ENCODE data around the gene HMGXB3. TPM values are rescaled to one million over a fixed set of nuclear protein-coding genes. Genes with fewer than 3 reads are reported as not detected.

Gene HMGXB3
- total RNA-seq, 1 experiment from 2014 or later: 36.8 TPM

- no peak for DNase-seq (ENCODE audit: low spot score)
Measured at GRCh38 chr5:149981206-149981605, 19.3 kb upstream of the HMGXB3 start.

GRCh38 chr5:149982505-149982904, 18.0 kb upstream of the HMGXB3 start:
- no peak for DNase-seq (ENCODE audit: low spot score)

DNA sequence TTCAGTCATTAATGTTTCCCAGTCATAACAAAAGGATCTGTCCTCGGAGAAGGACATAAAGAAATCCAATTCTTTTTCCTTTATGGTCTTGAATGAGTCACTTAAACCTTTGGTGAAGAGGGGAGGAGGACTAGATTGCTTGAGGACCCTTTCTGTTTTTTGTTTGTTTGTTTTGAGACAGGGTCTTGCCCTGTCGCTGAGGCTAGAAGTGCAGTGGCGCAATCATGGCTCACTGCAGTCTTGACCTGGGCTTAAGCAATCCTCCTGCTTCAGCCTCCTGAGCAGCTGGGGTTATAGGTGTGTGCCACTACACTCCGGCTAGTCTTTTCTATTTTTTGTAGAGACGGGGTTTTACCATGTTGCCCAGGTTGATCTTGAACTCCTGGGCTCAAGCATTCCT, 12.4 kb upstream of the HMGXB3 start:
- no peak for DNase-seq (ENCODE audit: low spot score)

- DNase-seq (ENCODE audit: low spot score): peak; percentile 74
Measured at GRCh38 chr5:149990518-149991376, 9.8 kb upstream of the HMGXB3 start.

- no peak for DNase-seq (ENCODE audit: low spot score)
Measured at GRCh38 chr5:149993471-149993870, 7.1 kb upstream of the HMGXB3 start.

DNA sequence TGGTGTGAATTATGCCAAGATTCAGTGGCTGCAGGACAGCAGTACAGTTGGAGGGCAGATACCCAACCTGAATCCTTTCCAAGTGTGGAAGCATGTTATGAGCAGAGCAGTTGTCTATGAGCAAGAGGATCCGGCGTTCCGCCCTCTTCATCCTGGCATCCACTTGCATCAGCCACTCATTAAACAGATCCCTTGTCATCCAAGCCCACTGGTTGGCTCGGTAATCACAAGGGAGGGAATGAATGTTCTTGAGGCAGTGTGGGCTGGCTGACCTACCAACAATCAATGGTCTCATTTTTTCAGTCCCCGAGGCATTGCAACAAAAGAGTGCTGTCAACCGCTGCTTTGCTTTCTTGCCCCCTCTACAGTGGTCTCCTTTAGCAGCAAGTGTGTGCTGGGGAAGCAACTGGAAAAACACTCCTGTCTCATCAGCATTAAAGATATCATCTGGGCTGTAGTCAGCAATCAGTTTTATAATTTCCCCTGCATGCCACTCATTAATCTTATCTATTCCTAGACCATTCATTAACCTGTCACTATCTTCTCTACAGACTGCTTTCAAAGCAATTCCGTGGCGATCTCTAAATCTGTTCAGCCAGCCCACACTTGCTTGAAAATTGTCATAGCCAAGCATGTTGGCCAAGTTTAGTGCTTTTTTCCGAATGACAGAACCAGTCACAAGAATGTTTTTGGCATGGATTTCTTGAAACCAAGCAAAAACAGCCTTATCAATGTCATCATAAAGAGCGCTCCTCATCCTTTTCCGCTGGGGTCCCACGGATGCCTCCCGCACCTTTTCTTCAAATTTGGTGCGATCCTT, 4.9 kb upstream of the HMGXB3 start:
- no peak for DNase-seq (ENCODE audit: low spot score)

- no peak for DNase-seq (ENCODE audit: low spot score)
Measured at GRCh38 chr5:149996205-149996890, 4.2 kb upstream of the HMGXB3 start.

DNA sequence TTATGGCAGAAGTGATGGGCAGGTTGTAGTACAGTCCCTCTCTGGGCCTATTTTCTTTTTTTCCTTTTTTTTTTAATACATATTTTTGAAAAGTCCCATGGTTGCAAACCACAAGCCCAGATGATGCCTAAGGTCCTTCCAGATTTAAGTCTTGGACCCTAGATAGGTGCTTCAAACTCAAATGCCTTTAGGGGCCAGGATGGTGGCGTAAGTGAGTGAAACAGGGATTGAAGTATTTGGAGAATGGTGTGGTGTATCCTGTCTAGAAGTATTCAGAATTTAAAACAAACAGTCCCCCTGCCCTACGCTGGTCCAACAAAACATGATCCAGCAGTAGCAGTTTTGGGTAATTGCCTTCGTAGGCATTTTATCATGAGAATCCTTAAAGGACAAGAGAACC, 2.3 kb upstream of the HMGXB3 start:
- no peak for DNase-seq (ENCODE audit: low spot score)

DNA sequence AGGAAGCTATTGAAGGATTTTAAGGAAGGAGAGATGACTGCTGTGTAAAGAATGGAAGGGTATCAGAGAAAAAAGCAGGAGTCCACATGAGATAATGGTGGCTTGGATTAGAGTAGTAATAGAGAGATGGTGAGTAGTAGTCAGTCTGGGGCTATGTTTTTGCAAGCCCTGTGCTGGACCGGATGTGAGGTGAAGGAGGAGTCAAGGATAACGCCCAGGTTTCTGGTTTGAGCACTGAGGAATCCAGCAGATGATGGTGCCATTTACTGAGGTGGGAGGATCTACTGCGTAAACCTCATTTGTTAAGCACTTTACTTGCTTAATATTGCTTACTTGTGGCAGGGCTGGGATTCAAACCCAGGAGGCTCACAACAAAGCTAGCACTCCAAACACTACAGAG, 1.2 kb upstream of the HMGXB3 start:
- peak; percentile 21 for DNase-seq (ENCODE audit: low spot score)

- DNase-seq (ENCODE audit: low spot score): no peak
Measured at GRCh38 chr5:149999866-150000255, 678 bp upstream of the HMGXB3 start.

DNA sequence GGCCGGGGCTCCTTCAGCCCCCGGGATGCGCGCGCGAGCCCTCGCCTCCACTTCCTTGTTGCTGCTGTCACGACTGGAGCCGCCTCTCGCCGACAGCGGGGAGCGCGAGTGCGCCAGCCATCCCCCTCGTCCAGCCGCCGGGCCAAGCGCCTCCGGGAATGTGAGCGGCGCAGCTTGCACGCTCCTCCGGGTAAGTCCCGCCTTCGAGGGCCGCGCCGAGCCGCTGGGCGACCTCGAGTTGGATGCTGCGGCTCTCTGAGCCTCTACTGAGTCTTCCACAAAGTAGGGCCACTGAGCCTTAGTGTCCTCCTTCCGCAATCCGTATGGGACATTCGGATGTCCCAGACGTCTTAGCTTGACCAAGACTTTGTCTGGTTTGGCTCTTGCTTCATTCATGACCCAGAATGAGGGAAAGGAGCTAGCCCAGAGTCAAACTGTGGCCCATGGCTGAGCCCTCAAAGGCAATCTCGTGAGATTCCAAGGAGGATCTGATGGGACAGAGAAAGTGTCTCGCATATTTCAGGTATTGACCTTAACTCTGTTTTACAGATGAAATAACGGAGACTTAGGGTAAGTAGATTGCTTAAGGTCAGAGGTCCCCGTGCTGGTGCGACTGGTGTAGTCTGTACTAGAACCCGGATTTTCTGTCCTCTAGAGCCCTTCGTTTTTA, 586 bp downstream of the HMGXB3 start:
- peak; percentile 26 for DNase-seq (ENCODE audit: low spot score)

GRCh38 chr5:150001660-150002486, 1.3 kb downstream of the HMGXB3 start:
- peak; percentile 79 for DNase-seq (ENCODE audit: low spot score)

GRCh38 chr5:150006318-150006717, 5.8 kb downstream of the HMGXB3 start:
- no peak for DNase-seq (ENCODE audit: low spot score)

DNA sequence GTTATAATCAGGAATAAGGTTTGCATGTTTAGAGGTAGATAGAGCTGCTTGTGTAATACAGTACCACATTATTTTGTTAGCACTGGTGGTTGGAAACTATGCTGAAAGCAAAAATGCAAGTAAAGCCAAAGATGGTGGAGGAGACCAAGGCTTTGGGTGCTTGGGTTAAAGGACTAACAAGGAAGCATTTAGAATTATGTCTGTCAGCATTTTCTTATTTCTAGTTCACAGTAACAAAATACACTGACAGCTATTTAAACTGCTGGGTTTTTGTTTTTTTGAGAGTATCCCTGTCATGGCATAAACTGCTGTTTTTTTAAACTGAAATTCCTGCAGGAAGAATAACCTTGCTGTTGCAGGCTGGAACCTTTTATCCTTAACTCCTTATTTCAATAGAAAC, 6.5 kb downstream of the HMGXB3 start:
- no peak for DNase-seq (ENCODE audit: low spot score)

DNA sequence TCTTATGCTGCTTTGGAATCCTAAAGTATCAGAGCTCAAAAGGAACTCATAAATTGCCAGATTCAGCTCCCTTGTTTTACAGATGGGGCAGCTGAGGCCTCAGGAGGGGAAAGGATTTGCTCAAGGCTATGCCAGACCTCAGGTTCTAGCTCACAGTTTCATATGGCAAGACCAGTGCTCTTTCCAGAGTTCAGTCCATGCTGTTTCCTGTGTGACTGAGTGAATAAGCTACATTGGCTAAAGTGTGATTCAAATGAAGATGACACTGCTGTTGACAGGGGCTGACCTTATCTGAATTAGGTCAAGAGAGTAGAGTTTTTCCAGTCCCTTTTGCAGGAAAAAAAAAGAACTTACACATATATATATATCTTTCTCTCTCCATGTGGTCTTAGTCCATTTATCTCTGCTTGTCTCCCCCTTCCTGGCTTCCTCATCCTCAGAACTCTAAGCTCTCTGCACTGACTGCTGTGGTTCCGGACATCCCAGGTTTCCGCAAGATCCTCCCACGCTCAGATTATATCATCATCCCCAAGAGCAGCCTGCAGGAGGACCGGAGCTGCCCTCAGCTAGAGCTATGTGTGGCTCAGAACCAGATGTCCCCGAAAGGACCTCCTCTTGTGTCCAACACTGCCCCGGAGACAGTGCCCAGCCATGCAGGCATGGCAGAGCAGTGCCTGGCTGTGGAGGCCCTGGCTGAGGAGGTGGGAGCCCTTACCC, 9.3 kb downstream of the HMGXB3 start:
- DNase-seq (ENCODE audit: low spot score): no peak

GRCh38 chr5:150013931-150014330, 13.4 kb downstream of the HMGXB3 start:
- DNase-seq (ENCODE audit: low spot score): no peak

GRCh38 chr5:150014456-150014855, 13.9 kb downstream of the HMGXB3 start:
- no peak for DNase-seq (ENCODE audit: low spot score)

- no peak for DNase-seq (ENCODE audit: low spot score)
Measured at GRCh38 chr5:150015415-150015814, 14.9 kb downstream of the HMGXB3 start.

- DNase-seq (ENCODE audit: low spot score): no peak
Measured at GRCh38 chr5:150016537-150016936, 16.0 kb downstream of the HMGXB3 start.

All from A172 (cell line).